SK-N-MC (cell line): ENCODE measurements around the gene STAT4.

ENCODE experiments used
- EZH2 ChIP-seq: fragments of 200-600 bp; sonication (generic); IDR thresholded peaks from one replicate; pipeline ENCODE4 v1.6.1; 2017; ENCODE audit warnings: antibody characterized with exemption
- FOXP2 ChIP-seq: optimal IDR thresholded peaks from 2 replicates; pipeline ENCODE3; 2011; ENCODE audit warnings: mild to moderate bottlenecking, moderate library complexity; ENCODE audit not compliant: insufficient read depth; ENCODE audit errors: extremely low read length, control extremely low read depth
- POLR2AphosphoS5 ChIP-seq: IDR thresholded peaks from 2 replicates; pipeline ENCODE4 v1.6.1; 2012; ENCODE audit warnings: mild to moderate bottlenecking, low read depth, low read length, borderline replicate concordance

GRCh38 chr2:191195021-191195420 is 44.2 kb upstream of the STAT4 start:
- TF ChIP-seq EZH2: no peak
- no peak for TF ChIP-seq POLR2AphosphoS5
- no peak for TF ChIP-seq FOXP2
